Epidermal melanocyte (primary cell): Measurements from ENCODE around the gene FBXL7.
A peak's percentile ranks its signal among the peaks of the same experiment; 100 is the strongest.

Source experiments
- DNase-seq: peaks from one replicate; pipeline ENCODE4 v3.0.0; 2011; ENCODE audit warnings: low spot score; ENCODE audit not compliant: insufficient read length

FBXL7 gene

GRCh38 chr5:15757619-15758018 is 257.6 kb downstream of the FBXL7 start:
- no peak for DNase-seq

GRCh38 chr5:15762668-15763067 is 262.7 kb downstream of the FBXL7 start:
- no peak for DNase-seq

- DNase-seq, result no peak
Observed at GRCh38 chr5:15763754-15764153, 263.8 kb downstream of the FBXL7 start.

- no peak for DNase-seq
Observed at GRCh38 chr5:15768936-15769335, 269.0 kb downstream of the FBXL7 start.

GRCh38 chr5:15772131-15772530 is 272.2 kb downstream of the FBXL7 start:
- DNase-seq, result no peak

GRCh38 chr5:15774632-15775031 is 274.7 kb downstream of the FBXL7 start:
- DNase-seq, result no peak

GRCh38 chr5:15776346-15776745 is 276.4 kb downstream of the FBXL7 start:
- DNase-seq, result no peak

- no peak for DNase-seq
Observed at GRCh38 chr5:15783734-15784133, 283.8 kb downstream of the FBXL7 start.

GRCh38 chr5:15785531-15785981 is 285.6 kb downstream of the FBXL7 start:
- no peak for DNase-seq

- no peak for DNase-seq
Observed at GRCh38 chr5:15786326-15786725, 286.3 kb downstream of the FBXL7 start.

- no peak for DNase-seq
Observed at GRCh38 chr5:15786884-15787283, 286.9 kb downstream of the FBXL7 start.

- DNase-seq, result no peak
Observed at GRCh38 chr5:15787681-15788080, 287.7 kb downstream of the FBXL7 start.

GRCh38 chr5:15789642-15790041 is 289.7 kb downstream of the FBXL7 start:
- DNase-seq, result no peak

- DNase-seq, result no peak
Observed at GRCh38 chr5:15790446-15791018, 290.6 kb downstream of the FBXL7 start.

GRCh38 chr5:15791274-15791673 is 291.3 kb downstream of the FBXL7 start:
- no peak for DNase-seq

- DNase-seq, result no peak
Observed at GRCh38 chr5:15791859-15792258, 291.9 kb downstream of the FBXL7 start.

GRCh38 chr5:15794052-15794985 is 294.3 kb downstream of the FBXL7 start:
- DNase-seq, result peak; percentile 21

GRCh38 chr5:15796096-15796495 is 296.1 kb downstream of the FBXL7 start:
- no peak for DNase-seq

GRCh38 chr5:15796557-15796956 is 296.6 kb downstream of the FBXL7 start:
- no peak for DNase-seq

GRCh38 chr5:15797116-15797515 is 297.1 kb downstream of the FBXL7 start:
- no peak for DNase-seq

- no peak for DNase-seq
Observed at GRCh38 chr5:15798006-15798405, 298.0 kb downstream of the FBXL7 start.

- DNase-seq, result no peak
Observed at GRCh38 chr5:15799014-15799413, 299.0 kb downstream of the FBXL7 start.

GRCh38 chr5:15799612-15800011 is 299.6 kb downstream of the FBXL7 start:
- no peak for DNase-seq
